WI38 (cell line): ENCODE measurements around the gene ZFAND3.

Experiments
- H3K4me3 ChIP-seq: 2 replicates; pipeline ENCODE4 v1.5.1; 2011; ENCODE audit warnings: low read depth, mild to moderate bottlenecking, control low read depth, low read length
- CTCF ChIP-seq: IDR thresholded peaks from 2 replicates; pipeline ENCODE4 v1.5.1; 2012; ENCODE audit warnings: low read depth, mild to moderate bottlenecking, control low read depth, low read length

Gene ZFAND3

GRCh38 chr6:38079107-38079506 lies 259.6 kb downstream of the ZFAND3 start:
- TF ChIP-seq CTCF = no peak

GRCh38 chr6:38079537-38079936 lies 260.0 kb downstream of the ZFAND3 start:
- H3K4me3 ChIP-seq = no peak overlapping the region
- TF ChIP-seq CTCF = no peak

More at GRCh38 chr6:38079107-38079506, 259.6 kb downstream of the ZFAND3 start:
- H3K4me3 ChIP-seq = no peak overlapping the region

- no peak for TF ChIP-seq CTCF
- no peak overlapping the region for H3K4me3 ChIP-seq
Observed at GRCh38 chr6:38080360-38080759, 260.8 kb downstream of the ZFAND3 start.

GRCh38 chr6:38080889-38081288 lies 261.4 kb downstream of the ZFAND3 start:
- H3K4me3 ChIP-seq = no peak overlapping the region
- no peak for TF ChIP-seq CTCF

GRCh38 chr6:38085031-38085430 lies 265.5 kb downstream of the ZFAND3 start:
- H3K4me3 ChIP-seq = no peak overlapping the region
- no peak for TF ChIP-seq CTCF

GRCh38 chr6:38086346-38086745 lies 266.8 kb downstream of the ZFAND3 start:
- TF ChIP-seq CTCF = no peak
- no peak overlapping the region for H3K4me3 ChIP-seq

- H3K4me3 ChIP-seq = no peak overlapping the region
- TF ChIP-seq CTCF = no peak
Observed at GRCh38 chr6:38088010-38088409, 268.5 kb downstream of the ZFAND3 start.
